Gastrocnemius medialis (tissue), 4 donors: ENCODE results near the gene ZEB2. TPM values are rescaled to one million over a fixed set of nuclear protein-coding genes. Genes with fewer than 3 reads are reported as not detected.

Experiments used
- ATAC-seq, 2 donors: fragments of 150-250 bp; one replicate each; pipeline ENCODE4 v1.9.1; 2016
- DNase-seq, 2 donors: peaks; one replicate each; pipeline ENCODE4 v3.0.0-alpha.2; 2019
- H3K27ac ChIP-seq, 4 donors: fragments of 200-600 bp; sonication (generic); 1 replicate in 1 of 4; 2 replicates in 3 of 4; pipeline ENCODE4 v1.5.1; 2016 to 2018; ENCODE audit warnings: mild to moderate bottlenecking in 2 of 4, moderate library complexity in 1 of 4
- H3K27me3 ChIP-seq, 3 donors: fragments of 200-600 bp; sonication (generic) in 2 of 3; 1 replicate in 1 of 3; 2 replicates in 2 of 3; pipeline versions ENCODE4 v1.5.1 to v1.6.0; 2016 to 2019; ENCODE audit warnings: mild to moderate bottlenecking in 1 of 3, moderate library complexity in 1 of 3
- H3K36me3 ChIP-seq, 2 donors: fragments of 200-600 bp; sonication (generic) in 1 of 2; one replicate each; pipeline ENCODE4 v1.5.1; 2017 to 2018
- H3K4me1 ChIP-seq, 2 donors: fragments of 200-600 bp; sonication (generic) in 1 of 2; one replicate each; pipeline ENCODE4 v1.5.1; 2016 to 2017; ENCODE audit warnings: mild to moderate bottlenecking in 2 of 2
- H3K4me3 ChIP-seq, 4 donors: fragments of 200-600 bp; sonication (generic) in 3 of 4; 1 replicate in 1 of 4; 2 replicates in 3 of 4; pipeline ENCODE4 v1.5.1; 2016 to 2019; ENCODE audit warnings: mild to moderate bottlenecking in 2 of 4
- H3K9me3 ChIP-seq, 3 donors: fragments of 200-600 bp; sonication (generic) in 2 of 3; 1 replicate in 1 of 3; 2 replicates in 2 of 3; pipeline ENCODE4 v1.5.1; 2016 to 2019
- POLR2A ChIP-seq, 2 donors: fragments of 450-650 bp; IDR thresholded peaks; one replicate each; pipeline ENCODE4 v1.6.1; 2017; ENCODE audit warnings: antibody characterized with exemption in 2 of 2, mild to moderate bottlenecking in 2 of 2, moderate library complexity in 2 of 2
- in situ Hi-C, 4 donors: fragments of 200-750 bp; cut with MboI; loops; one replicate each; pipeline versions ENCODE4 v1.15.0 to v1.8.0; 2017; ENCODE audit warnings: low sequenced_read_pairs in 4 of 4
- intact Hi-C: fragments of 100-400 bp; cut with DNase I; formaldehyde crosslinking; loops from one replicate; pipeline ENCODE4 v1.15.1; 2023; ENCODE audit warnings: low total_unique reads
- total RNA-seq, 4 donors: library from RNA; depleted of rRNA; stranded (reverse); fragments of >200 nt; gene quantifications; one replicate each; pipeline versions ENCODE4 v1.1.0 to v1.2.3, GENCODE V29; 2016
- TF ChIP-seq, protein P1 (sequence below), 5 experiments: fragments of 450-650 bp in 3 of 5; fragments of 200-600 bp in 2 of 5; sonication (generic) in 2 of 5; IDR thresholded peaks in 4 of 5; conservative IDR thresholded peaks in 1 of 5; 1 replicate in 4 of 5; 2 replicates in 1 of 5; pipeline ENCODE4 v1.5.1; 2016 to 2019; ENCODE audit warnings: antibody characterized with exemption in 5 of 5, mild to moderate bottlenecking in 3 of 5, moderate library complexity in 3 of 5

The ZEB2 gene
- total RNA-seq, 4 donors from 2014 or later: 21.2 to 27.6 (median 22.9) TPM

DNA sequence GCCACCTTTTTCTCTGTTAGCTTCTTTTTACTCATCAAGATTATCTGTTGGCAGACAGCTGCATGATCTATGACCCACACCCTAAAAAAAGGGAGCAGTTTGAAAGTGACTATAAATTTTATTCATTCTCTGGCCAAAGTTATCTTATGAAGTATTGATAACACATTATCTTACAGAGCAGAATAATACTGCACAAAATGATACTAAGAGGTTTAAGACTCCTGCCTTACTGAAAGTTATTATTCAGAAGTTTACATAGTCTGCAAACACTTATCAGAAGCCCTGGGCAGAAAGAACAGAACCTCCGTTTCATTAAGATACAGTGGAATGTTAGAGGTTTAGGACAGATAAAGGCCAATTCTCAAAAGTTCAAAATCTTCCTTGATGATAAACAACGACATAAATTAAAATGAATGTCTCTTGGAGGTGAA is 78.2 kb downstream of the ZEB2 start:
- intact Hi-C loops: no loop called here

DNA sequence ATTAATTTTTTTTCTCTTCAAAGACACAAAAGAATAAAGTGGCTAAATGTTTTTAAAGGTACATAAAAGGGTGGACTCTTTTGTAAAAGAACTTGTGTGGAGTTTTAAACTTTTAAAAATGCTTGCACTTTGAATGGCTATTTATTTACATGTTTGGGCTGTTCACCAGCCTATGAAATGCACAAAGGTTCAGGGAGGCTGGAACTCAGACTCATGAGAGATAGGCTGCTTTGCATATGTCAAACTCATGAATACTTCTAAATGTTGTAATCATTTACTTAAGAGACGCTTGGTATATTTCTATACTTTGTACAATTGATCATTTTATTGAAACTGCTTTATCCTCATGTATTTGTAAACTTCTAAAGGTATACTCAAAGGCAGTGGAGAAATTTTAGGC is 79.9 kb downstream of the ZEB2 start:
- in situ Hi-C loops: no loop called here
- ATAC-seq (no peak), DNase-seq (no peak)
- Histone ChIP-seq H3K27me3 (no peaks in the 10 kb centered on the region), H3K9me3 (no peaks in the 10 kb centered on the region), H3K4me3 (no peak overlapping the region), H3K4me1 (peaks cover 9 to 51% of the 10 kb centered on the region in 2 donors), H3K36me3 (no peaks in the 10 kb centered on the region), H3K27ac (no peak overlapping the region)
- TF ChIP-seq, protein P1, sequence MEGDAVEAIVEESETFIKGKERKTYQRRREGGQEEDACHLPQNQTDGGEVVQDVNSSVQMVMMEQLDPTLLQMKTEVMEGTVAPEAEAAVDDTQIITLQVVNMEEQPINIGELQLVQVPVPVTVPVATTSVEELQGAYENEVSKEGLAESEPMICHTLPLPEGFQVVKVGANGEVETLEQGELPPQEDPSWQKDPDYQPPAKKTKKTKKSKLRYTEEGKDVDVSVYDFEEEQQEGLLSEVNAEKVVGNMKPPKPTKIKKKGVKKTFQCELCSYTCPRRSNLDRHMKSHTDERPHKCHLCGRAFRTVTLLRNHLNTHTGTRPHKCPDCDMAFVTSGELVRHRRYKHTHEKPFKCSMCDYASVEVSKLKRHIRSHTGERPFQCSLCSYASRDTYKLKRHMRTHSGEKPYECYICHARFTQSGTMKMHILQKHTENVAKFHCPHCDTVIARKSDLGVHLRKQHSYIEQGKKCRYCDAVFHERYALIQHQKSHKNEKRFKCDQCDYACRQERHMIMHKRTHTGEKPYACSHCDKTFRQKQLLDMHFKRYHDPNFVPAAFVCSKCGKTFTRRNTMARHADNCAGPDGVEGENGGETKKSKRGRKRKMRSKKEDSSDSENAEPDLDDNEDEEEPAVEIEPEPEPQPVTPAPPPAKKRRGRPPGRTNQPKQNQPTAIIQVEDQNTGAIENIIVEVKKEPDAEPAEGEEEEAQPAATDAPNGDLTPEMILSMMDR (IDR thresholded peaks at IDR 0.05 in 4 of 5, conservative IDR thresholded peaks at IDR 0.05 in 1 of 5): no peak
- TF ChIP-seq POLR2A (IDR thresholded peaks at IDR 0.05): no peak
- intact Hi-C loops: no loop called here

More for the DNA sequence above, 78.2 kb downstream of the ZEB2 start:
- ATAC-seq (no peak), DNase-seq (no peak)
- Histone ChIP-seq H3K9me3 (no peaks in the 10 kb centered on the region), H3K27me3 (no peaks in the 10 kb centered on the region), H3K36me3 (no peaks in the 10 kb centered on the region), H3K27ac (peak overlapping the region in 1 of 4 donors; percentile 25), H3K4me1 (peaks cover 9 to 47% of the 10 kb centered on the region in 2 donors), H3K4me3 (no peak overlapping the region)
- in situ Hi-C loops: no loop called here
- no peak for TF ChIP-seq POLR2A (IDR thresholded peaks at IDR 0.05)
- TF ChIP-seq, protein P1 (IDR thresholded peaks at IDR 0.05 in 4 of 5, conservative IDR thresholded peaks at IDR 0.05 in 1 of 5): no peak

DNA sequence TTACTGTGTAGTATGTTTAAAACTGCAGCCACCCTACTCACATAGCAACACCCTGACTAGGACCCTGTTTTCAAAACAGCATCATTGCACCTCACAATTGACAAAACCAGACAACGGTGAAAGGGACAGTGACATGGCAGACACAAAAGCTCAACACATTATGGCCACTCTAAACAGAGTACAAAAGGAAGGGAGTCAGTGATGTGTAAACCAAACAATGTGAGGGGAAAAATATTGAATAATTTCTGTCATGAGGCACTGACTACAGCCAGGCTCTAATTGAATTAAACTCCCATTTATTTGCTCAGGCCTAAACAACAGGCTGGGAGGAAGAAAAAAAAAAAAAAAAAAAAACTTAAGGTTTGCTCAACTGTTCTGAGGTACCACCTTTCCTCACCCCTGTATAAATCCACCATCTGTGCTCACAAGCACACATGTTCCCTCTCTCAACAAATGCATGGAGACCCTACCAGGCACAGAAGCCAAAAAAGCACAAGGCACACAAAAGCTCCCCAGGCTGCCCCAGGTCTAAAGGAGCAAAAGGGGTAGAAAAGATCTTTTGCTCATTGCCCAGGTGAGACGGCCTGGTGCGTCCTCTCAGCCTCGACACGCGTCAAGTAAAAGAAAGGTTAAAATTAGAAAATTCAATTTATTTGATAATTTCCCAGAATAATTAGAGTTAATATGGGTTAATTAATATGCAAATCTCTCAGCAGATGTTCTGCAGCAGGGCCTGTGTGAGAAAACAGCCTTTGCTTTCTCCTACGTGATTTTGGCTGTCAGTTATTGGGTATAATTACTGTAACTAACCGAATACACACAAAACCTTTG is 80.9 kb downstream of the ZEB2 start:
- peaks cover 5 to 49% of the 10 kb centered on the region in 2 donors for H3K4me1 ChIP-seq
- H3K36me3 ChIP-seq: no peaks in the 10 kb centered on the region
- intact Hi-C loops (no loop called here), in situ Hi-C loops (no loop called here)
- TF ChIP-seq, protein P1 (IDR thresholded peaks at IDR 0.05 in 4 of 5, conservative IDR thresholded peaks at IDR 0.05 in 1 of 5): no peak
- no peak for TF ChIP-seq POLR2A (IDR thresholded peaks at IDR 0.05)
- no peak overlapping the region for H3K27ac ChIP-seq
- ATAC-seq (no peak), DNase-seq (no peak)
- H3K27me3 ChIP-seq: no peaks in the 10 kb centered on the region
- H3K9me3 ChIP-seq: no peaks in the 10 kb centered on the region
- no peak overlapping the region for H3K4me3 ChIP-seq

DNA sequence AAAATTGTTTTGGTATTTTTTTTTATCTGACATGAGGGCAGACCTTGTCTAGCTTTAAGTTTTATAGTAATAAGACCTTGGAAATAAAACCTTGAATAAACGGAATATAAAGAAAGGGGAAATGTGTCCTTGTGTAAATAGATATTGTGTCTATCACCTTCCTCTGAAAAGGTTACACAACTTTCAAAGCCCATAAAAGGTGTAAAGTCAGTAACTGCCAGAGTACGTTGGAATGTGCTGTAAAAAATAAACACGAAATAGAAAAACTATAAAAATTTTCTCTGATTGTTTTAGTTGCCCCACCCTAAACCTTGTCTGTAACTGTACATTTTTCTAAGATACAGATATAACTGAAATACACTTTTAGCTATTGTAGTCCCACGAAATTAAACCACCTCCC is 82.3 kb downstream of the ZEB2 start:
- no peaks in the 10 kb centered on the region for H3K36me3 ChIP-seq
- no peaks in the 10 kb centered on the region for H3K9me3 ChIP-seq
- H3K27ac ChIP-seq: peak overlapping the region in 1 of 4 donors; percentile 4
- no peaks in the 10 kb centered on the region for H3K27me3 ChIP-seq
- in situ Hi-C loops: no loop called here
- ATAC-seq (no peak), DNase-seq (no peak)
- peaks cover 0 to 48% of the 10 kb centered on the region in 2 donors for H3K4me1 ChIP-seq
- intact Hi-C loops: no loop called here
- no peak for TF ChIP-seq POLR2A (IDR thresholded peaks at IDR 0.05)
- TF ChIP-seq, protein P1 (IDR thresholded peaks at IDR 0.05 in 4 of 5, conservative IDR thresholded peaks at IDR 0.05 in 1 of 5): no peak
- no peak overlapping the region for H3K4me3 ChIP-seq
